ENCODE measurements around the gene PSMD11. TPM values are rescaled to one million over a fixed set of nuclear protein-coding genes. Genes with fewer than 3 reads are reported as not detected.
A peak's percentile ranks its signal among the peaks of the same experiment; 100 is the strongest.

Gene PSMD11
- total RNA-seq, 1 experiment from 2014 or later = 163 TPM

DNA sequence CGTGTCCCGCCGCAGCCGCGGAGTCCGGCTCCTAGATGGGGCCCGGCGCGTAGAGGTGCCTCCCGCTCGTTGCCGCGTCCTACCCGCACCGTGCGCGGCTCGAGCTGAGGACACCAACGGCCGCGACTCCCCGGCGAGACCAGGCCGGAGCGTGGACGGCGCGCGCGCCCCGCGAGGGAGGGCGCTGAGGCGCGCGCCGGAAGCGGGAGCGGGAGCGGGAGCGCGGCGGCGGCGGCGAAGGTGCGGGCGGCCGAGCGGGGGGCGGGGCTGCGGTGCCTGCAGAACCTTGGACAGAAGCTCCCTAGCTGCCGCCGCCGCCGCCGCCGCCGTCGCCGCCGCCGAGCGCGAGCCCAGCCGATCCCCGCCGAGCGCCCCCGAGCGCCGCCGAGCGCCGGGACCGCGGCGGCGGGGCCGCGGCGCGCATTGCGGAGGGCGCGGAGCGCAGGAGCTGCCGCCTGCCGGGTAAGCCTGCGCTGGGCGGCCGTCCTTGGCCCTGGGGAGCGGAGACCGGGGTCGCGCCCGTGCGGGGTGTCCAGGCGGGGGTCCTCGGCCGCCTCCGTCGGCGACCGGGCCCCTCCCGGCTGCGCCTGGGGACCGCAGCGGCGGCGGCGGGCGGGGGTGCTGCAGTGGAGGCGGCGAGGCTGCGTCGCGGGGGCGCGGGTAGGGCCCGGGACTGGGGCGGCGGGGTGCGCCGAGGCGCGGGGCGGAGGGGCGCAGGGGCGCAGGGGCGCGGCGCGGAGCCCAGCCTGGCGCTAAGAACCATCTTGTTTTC lies 42.6 kb downstream of the PSMD11 start, which contains the start of gene CDK5R1:
TSS of gene CDK5R1 (plus strand) at position 293 of the 772 bp plus-strand sequence. CDS start 628 bp downstream, outside the sequence.
- Histone ChIP-seq H3K4me2 (ENCODE audit: low read length) (peak within 1 kb of the TSS; percentile 90), H3K27me3 (ENCODE audit: low read length) (no peaks in the 10 kb centered on the region), H3K9ac (ENCODE audit: low read length) (peak within 1 kb of the TSS; percentile 25; the same call in 1 of the 2 replicates), H2AFZ (ENCODE audit: low read length) (peak within 1 kb of the TSS; percentile 77), H3K9me2 (replicated peaks; ENCODE audit: low read length) (no peaks in the 10 kb centered on the region), H3K36me3 (ENCODE audit: low read depth, low read length) (peaks cover 3% of the 10 kb centered on the region; the same call in 1 of the 2 replicates), H3K9me3 (ENCODE audit: low read length) (no peaks in the 10 kb centered on the region), H3K4me1 (ENCODE audit: insufficient read depth, low read length) (peaks cover 4% of the 10 kb centered on the region; the same call in 1 of the 2 replicates), H3K27ac (ENCODE audit: low read length) (no peak within 1 kb of the TSS), H3K79me2 (ENCODE audit: low read length) (peaks cover 5% of the 10 kb centered on the region; the same call in 1 of the 2 replicates), H4K20me1 (ENCODE audit: low read length) (no peaks in the 10 kb centered on the region), H3F3A (ENCODE audit: low read length, unreplicated experiment) (peaks cover 7% of the 10 kb centered on the region), H3K4me3 (ENCODE audit: low read length) (peak within 1 kb of the TSS; percentile 70)
- DNase-seq (peak; percentile 50), ATAC-seq (peak; percentile 59)
- CTCF ChIA-PET = no interaction called here
- POLR2A ChIA-PET (ENCODE audit: unreplicated experiment) = no interaction called here
- BruUV-seq (replicated peaks) = no TSS peak
- TF ChIP-seq, protein P1, sequence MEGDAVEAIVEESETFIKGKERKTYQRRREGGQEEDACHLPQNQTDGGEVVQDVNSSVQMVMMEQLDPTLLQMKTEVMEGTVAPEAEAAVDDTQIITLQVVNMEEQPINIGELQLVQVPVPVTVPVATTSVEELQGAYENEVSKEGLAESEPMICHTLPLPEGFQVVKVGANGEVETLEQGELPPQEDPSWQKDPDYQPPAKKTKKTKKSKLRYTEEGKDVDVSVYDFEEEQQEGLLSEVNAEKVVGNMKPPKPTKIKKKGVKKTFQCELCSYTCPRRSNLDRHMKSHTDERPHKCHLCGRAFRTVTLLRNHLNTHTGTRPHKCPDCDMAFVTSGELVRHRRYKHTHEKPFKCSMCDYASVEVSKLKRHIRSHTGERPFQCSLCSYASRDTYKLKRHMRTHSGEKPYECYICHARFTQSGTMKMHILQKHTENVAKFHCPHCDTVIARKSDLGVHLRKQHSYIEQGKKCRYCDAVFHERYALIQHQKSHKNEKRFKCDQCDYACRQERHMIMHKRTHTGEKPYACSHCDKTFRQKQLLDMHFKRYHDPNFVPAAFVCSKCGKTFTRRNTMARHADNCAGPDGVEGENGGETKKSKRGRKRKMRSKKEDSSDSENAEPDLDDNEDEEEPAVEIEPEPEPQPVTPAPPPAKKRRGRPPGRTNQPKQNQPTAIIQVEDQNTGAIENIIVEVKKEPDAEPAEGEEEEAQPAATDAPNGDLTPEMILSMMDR (conservative IDR thresholded peaks at IDR 0.05; ENCODE audit: low read depth, low read length) = no peak
- TF ChIP-seq EZH2phosphoT487 (IDR thresholded peaks at IDR 0.05; ENCODE audit: borderline replicate concordance, low read length) (no peak), EZH2 (IDR thresholded peaks at IDR 0.05; ENCODE audit: low read length, unreplicated experiment) (no peak)
- intact Hi-C loops (cut with micrococcal nuclease) = loop anchor here (10.0 kb wide), 1 partner anchor 118 kb away; no protein-coding TSS in a partner anchor

DNA sequence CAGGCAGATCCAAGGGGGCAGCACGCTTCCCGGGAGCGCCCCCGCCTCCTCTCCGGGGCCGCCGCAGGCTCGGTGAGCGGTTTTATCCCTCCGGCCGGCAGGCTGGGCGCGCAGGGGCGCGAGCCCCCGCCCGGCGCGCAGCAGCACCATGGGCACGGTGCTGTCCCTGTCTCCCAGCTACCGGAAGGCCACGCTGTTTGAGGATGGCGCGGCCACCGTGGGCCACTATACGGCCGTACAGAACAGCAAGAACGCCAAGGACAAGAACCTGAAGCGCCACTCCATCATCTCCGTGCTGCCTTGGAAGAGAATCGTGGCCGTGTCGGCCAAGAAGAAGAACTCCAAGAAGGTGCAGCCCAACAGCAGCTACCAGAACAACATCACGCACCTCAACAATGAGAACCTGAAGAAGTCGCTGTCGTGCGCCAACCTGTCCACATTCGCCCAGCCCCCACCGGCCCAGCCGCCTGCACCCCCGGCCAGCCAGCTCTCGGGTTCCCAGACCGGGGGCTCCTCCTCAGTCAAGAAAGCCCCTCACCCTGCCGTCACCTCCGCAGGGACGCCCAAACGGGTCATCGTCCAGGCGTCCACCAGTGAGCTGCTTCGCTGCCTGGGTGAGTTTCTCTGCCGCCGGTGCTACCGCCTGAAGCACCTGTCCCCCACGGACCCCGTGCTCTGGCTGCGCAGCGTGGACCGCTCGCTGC lies 43.3 kb downstream of the PSMD11 start:
- Histone ChIP-seq H3K36me3 (ENCODE audit: low read depth, low read length) (no peaks in the 10 kb centered on the region), H3K27ac (ENCODE audit: low read length) (no peak overlapping the region), H3K4me2 (ENCODE audit: low read length) (peak overlapping the region; percentile 90), H3K79me2 (ENCODE audit: low read length) (peaks cover 5% of the 10 kb centered on the region; the same call in 1 of the 2 replicates), H3K27me3 (ENCODE audit: low read length) (no peaks in the 10 kb centered on the region), H3K9me3 (ENCODE audit: low read length) (no peaks in the 10 kb centered on the region), H3K4me3 (ENCODE audit: low read length) (peak overlapping the region; percentile 70), H3K9me2 (replicated peaks; ENCODE audit: low read length) (no peaks in the 10 kb centered on the region), H4K20me1 (ENCODE audit: low read length) (no peaks in the 10 kb centered on the region), H2AFZ (ENCODE audit: low read length) (peak overlapping the region; percentile 48; the same call in 1 of the 2 replicates), H3K9ac (ENCODE audit: low read length) (no peak overlapping the region), H3F3A (ENCODE audit: low read length, unreplicated experiment) (peaks cover 7% of the 10 kb centered on the region), H3K4me1 (ENCODE audit: insufficient read depth, low read length) (peaks cover 4% of the 10 kb centered on the region; the same call in 1 of the 2 replicates)
- ChIA-PET POLR2A (ENCODE audit: unreplicated experiment) (no interaction called here), CTCF (interaction anchor here (0.6 kb wide), 1 partner anchor 36 kb away, joined by 7 read pairs; no protein-coding TSS in a partner anchor)
- no peak for DNase-seq
- peak; percentile 5 for ATAC-seq
- no peak for TF ChIP-seq EZH2phosphoT487 (IDR thresholded peaks at IDR 0.05; ENCODE audit: borderline replicate concordance, low read length)
- no peak for TF ChIP-seq EZH2 (IDR thresholded peaks at IDR 0.05; ENCODE audit: low read length, unreplicated experiment)
- TF ChIP-seq, protein P1 (conservative IDR thresholded peaks at IDR 0.05; ENCODE audit: low read depth, low read length) = no peak
- no TSS peak for BruUV-seq (replicated peaks)
- intact Hi-C loops (cut with micrococcal nuclease) = loop anchor here (10.0 kb wide), 1 partner anchor 117 kb away; no protein-coding TSS in a partner anchor

Measured in PC-3 (cell line).